ENCODE results near the gene ATAD3A.
"Not testable (repeated sequence)": the region's sequence is repeated elsewhere in the genome, so short reads cannot be mapped to it uniquely, and the experiment has no call there.

The ATAD3A gene

GRCh38 chr1:1554926-1555915, 43.3 kb downstream of the ATAD3A start:
- DNase-seq (ENCODE audit: low read depth in 2 of 2): no peak

- DNase-seq (ENCODE audit: low read depth in 2 of 2): no peak
Measured at GRCh38 chr1:1556505-1556904, 44.5 kb downstream of the ATAD3A start.

- DNase-seq (ENCODE audit: low read depth in 2 of 2): not testable (repeated sequence)
Measured at GRCh38 chr1:1556961-1557360, 45.0 kb downstream of the ATAD3A start.

GRCh38 chr1:1557688-1558087, 45.7 kb downstream of the ATAD3A start:
- DNase-seq (ENCODE audit: low read depth in 2 of 2): not testable (repeated sequence)

- no peak for DNase-seq (ENCODE audit: low read depth in 2 of 2)
Measured at GRCh38 chr1:1558591-1558990, 46.6 kb downstream of the ATAD3A start.

GRCh38 chr1:1559066-1559465, 47.1 kb downstream of the ATAD3A start:
- no peak for DNase-seq (ENCODE audit: low read depth in 2 of 2)

- DNase-seq (ENCODE audit: low read depth in 2 of 2): no peak
Measured at GRCh38 chr1:1560178-1560577, 48.2 kb downstream of the ATAD3A start.

- no peak for DNase-seq (ENCODE audit: low read depth in 2 of 2)
Measured at GRCh38 chr1:1561801-1562470, 50.0 kb downstream of the ATAD3A start.

- no peak for DNase-seq (ENCODE audit: low read depth in 2 of 2)
Measured at GRCh38 chr1:1562556-1563195, 50.7 kb downstream of the ATAD3A start.

- no peak for DNase-seq (ENCODE audit: low read depth in 2 of 2)
Measured at GRCh38 chr1:1563688-1564087, 51.7 kb downstream of the ATAD3A start.

GRCh38 chr1:1564268-1564667, 52.3 kb downstream of the ATAD3A start:
- no peak for DNase-seq (ENCODE audit: low read depth in 2 of 2)

GRCh38 chr1:1565340-1565739, 53.4 kb downstream of the ATAD3A start:
- no peak for DNase-seq (ENCODE audit: low read depth in 2 of 2)

GRCh38 chr1:1567152-1567875, 55.4 kb downstream of the ATAD3A start:
- DNase-seq (ENCODE audit: low read depth in 2 of 2): no peak

GRCh38 chr1:1567891-1568291, 55.9 kb downstream of the ATAD3A start:
- no peak for DNase-seq (ENCODE audit: low read depth in 2 of 2)

GRCh38 chr1:1569341-1569740, 57.4 kb downstream of the ATAD3A start:
- no peak for DNase-seq (ENCODE audit: low read depth in 2 of 2)

GRCh38 chr1:1573843-1574720, 62.1 kb downstream of the ATAD3A start:
- DNase-seq (ENCODE audit: low read depth in 2 of 2): peak; percentile 10 to 49

- peak; percentile 83 to 89 for DNase-seq (ENCODE audit: low read depth in 2 of 2)
Measured at GRCh38 chr1:1574721-1575537, 63.0 kb downstream of the ATAD3A start, which contains the start of gene SSU72. TSS of gene SSU72 (minus strand) at chr1:1574863. CDS start at chr1:1574557, 306 bp downstream.

GRCh38 chr1:1577367-1578011, 65.5 kb downstream of the ATAD3A start:
- DNase-seq (ENCODE audit: low read depth in 2 of 2): no peak

GRCh38 chr1:1578371-1578940, 66.5 kb downstream of the ATAD3A start:
- no peak for DNase-seq (ENCODE audit: low read depth in 2 of 2)

Measured in activated CD4-positive, alpha-beta T cell treated with anti-CD3 and anti-CD28 coated beads for 24 hours (primary cell).